Stimulated activated CD8-positive, alpha-beta memory T cell treated with anti-CD3 and anti-CD28 coated beads, Interleukin-4, amount 100 ng/mL, for 24 hours (primary cell): ENCODE measurements around the gene FCN3.

Experiments
- DNase-seq: peaks from one replicate; pipeline ENCODE4 v3.0.0-alpha.2; 2020; ENCODE audit warnings: low read depth

FCN3 gene

DNA sequence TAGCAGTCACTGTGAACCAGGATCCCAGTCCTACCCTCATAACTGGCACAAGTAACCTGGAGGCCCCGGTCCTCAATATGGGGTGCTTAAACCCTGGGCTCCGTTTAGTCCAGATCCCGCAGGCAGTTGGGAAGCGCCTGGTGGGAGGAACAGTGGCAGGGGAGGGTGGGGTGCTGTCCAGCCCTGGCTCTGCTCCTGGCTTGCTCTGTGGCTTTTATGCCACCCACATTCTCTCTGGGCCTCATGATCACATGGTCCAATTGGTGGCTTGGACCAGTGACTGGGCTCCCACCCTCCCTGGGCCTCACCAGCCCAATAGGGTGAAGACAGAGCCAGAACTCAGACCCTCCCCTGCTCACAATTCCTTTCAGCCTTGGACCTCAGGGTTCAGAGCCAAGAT, 5.6 kb upstream of the FCN3 start:
- DNase-seq = no peak

GRCh38 chr1:27379564-27380122, 5.0 kb upstream of the FCN3 start:
- no peak for DNase-seq

DNA sequence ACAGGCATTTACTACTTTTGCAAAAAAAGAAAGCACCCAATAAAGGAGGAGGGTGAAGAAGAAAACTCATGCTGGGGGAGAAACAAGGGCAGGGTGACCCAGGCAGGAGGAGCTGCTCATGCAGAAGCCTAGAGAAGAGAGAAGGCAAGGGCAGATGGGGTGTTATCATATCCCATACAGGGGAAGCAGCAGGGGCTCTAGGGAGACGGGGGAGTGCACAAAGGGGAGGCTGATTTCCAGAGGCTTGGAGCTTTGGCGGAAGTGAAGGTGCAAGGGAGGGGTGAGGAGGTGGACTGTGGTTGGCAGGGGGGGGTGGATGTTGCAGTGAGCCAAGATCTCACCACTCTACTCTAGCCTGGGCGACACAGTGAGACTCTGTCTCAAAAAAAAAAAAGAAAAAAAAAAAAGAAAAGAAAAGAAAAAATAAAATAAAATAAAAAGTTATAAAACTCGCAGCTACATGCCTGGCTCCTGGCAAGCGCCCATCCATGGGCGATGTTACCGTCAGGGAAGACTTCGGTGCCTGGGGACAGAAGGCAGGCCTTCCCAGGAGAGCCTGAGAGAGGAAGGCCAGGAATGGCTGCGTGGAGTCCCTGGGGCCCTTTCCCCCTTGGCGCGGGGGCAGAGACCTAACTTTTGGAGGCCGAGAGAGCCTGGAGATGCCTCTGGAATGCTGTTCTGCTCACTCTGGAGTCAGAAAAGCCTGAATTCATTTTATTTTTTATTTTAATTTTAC, 3.3 kb upstream of the FCN3 start:
- DNase-seq = no peak

GRCh38 chr1:27372808-27373690, 1.6 kb downstream of the FCN3 start:
- DNase-seq = no peak

- DNase-seq = no peak
Observed at GRCh38 chr1:27372022-27372807, 2.4 kb downstream of the FCN3 start.

GRCh38 chr1:27368869-27369582, 5.6 kb downstream of the FCN3 start:
- no peak for DNase-seq

GRCh38 chr1:27367160-27367650, 7.4 kb downstream of the FCN3 start:
- DNase-seq = no peak

GRCh38 chr1:27366411-27367159, 8.0 kb downstream of the FCN3 start, which contains the start of gene MAP3K6:
TSS of gene MAP3K6 (minus strand) at chr1:27366961. CDS start at chr1:27366597, 364 bp downstream.
- DNase-seq = no peak

- peak; percentile 62 for DNase-seq
Observed at GRCh38 chr1:27366113-27366410, 8.6 kb downstream of the FCN3 start.

DNA sequence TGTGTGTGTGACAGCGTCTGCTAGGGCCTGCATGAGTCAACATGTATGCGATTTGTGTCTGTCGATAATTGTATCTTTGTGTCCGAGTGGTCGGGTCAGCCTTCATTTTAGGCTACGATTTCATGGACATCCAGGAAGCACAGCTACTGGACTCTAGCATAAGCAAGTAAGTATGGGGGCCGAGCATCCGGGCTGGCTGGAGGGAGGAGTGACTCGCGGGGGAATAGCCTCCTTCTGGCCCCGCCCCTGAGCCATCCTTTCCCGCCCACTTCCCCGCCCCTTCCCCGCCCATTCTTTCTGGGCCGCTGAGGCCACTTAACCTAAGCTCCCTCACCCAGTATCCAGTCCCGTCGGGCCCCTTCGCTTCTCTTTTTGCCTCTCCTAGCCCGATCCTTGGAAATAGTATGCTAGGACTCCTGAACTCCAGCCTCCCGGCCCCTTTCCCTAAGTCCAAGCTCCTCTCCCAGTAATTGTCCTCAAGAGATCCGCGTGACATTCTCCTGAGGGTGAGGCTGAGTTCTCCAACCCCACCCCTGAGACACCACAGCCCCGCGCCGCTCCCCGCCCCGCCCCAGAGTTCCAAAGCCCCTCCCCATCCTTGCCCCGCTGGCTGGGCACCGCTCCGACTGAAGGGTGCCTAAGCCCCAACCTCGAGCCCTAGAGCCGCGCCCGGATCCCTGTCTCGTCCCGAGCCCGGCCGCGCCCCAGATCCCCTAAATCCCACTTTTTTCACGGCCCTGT, 9.1 kb downstream of the FCN3 start:
- DNase-seq = peak; percentile 67

DNA sequence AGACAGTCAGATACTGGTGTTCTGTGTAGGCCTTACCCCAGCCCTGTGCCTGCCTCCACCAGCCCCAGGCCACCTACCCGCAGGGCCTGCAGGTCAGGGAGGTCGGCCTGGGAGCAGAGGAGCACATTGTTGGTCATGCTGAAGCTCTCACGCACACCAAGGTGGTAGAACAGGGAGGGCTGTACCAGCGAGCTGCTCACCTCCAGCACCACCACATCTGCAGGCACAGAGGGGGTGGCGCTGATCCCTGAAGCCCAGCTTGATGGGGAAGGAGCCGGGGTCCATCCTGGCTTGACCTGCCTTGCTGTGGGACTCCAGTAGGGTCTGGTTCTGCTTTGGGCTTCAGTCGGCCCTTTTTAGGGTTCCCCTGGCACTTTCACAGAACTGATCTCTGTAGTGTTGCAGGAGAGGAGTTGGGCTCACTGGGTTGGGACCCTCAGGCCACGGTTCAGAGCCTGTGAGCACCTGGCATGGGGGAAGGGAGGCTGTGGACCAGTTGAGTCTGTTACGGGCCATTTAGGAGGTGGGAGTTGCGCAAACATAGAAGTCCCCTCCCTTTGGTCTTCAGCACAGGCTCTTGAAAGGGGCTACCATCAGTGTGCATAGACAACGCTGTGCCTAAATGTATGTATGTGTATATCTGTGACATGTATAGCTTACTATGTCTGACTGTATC, 9.8 kb downstream of the FCN3 start:
- no peak for DNase-seq

- DNase-seq = no peak
Observed at GRCh38 chr1:27363766-27364695, 10.6 kb downstream of the FCN3 start.

DNA sequence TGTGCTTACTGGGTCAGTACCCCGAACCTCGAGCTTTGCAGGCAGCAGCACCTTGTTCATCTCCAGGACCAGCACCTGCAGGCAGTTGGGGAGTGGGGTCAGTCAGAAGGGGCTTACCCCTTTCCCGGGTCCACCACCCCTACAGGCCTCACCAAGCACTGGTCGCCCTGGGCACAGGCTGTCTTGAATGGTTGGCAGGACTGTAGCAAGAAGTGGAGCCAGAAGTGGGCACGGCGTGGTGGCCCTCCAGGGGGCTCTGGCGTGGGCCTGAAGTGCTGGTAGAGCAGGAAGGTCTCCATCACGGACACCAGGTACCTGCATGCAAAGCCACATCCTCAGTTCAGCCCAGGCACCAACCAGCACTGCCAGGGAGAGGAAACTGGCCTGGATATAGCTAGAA, 13.1 kb downstream of the FCN3 start:
- no peak for DNase-seq

DNA sequence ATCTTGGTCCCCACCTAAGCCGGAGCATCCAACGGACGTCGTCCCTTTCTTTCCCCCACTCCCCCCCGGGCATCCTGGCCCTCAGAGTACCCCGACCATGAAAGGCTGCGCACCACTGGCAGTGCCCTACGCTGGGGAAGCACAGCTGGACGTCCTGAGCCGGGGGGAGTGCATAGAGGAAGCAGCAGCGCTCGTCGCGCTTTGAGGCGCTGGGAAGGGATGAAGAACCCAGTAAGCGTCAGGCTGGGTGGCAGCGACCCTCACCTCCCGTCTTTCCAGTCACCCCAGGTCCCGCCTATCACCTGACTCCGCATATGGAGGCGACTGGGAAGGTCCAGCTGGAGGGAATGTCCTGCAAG, 13.6 kb downstream of the FCN3 start:
- DNase-seq = no peak

- no peak for DNase-seq
Observed at GRCh38 chr1:27360159-27361043, 14.2 kb downstream of the FCN3 start.

GRCh38 chr1:27359822-27360158, 14.8 kb downstream of the FCN3 start:
- DNase-seq = no peak

- DNase-seq = no peak
Observed at GRCh38 chr1:27358928-27359313, 15.7 kb downstream of the FCN3 start.
